Measurements from ENCODE around the gene MEX3A. TPM values are rescaled to one million over a fixed set of nuclear protein-coding genes. Genes with fewer than 3 reads are reported as not detected.
"Not testable (repeated sequence)": the region's sequence is repeated elsewhere in the genome, so short reads cannot be mapped to it uniquely, and the experiment has no call there.

MEX3A gene
- polyA plus RNA-seq, 12 donors, result 17.0 to 113 (median 23.9) TPM

DNA sequence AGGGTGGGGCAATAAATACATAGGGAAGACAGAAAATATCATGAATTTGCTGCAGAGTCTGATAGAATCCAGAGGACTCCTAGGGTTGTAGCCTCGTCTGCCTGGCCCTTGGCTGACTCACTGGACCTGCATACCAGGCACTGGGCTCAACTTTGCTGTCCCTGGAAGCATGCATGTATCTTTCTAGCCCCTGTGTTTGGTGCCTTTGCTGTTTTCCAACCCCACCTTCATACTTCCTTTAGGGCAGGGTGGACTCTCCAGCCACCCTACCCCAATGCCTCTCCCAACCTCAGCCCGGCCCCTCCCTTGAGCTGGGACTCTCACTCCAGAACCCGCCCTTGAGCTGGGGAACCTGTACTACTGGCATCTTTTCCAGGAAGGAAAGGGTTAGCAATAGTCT is 20.1 kb downstream of the MEX3A start:
- no peak for DNase-seq

DNA sequence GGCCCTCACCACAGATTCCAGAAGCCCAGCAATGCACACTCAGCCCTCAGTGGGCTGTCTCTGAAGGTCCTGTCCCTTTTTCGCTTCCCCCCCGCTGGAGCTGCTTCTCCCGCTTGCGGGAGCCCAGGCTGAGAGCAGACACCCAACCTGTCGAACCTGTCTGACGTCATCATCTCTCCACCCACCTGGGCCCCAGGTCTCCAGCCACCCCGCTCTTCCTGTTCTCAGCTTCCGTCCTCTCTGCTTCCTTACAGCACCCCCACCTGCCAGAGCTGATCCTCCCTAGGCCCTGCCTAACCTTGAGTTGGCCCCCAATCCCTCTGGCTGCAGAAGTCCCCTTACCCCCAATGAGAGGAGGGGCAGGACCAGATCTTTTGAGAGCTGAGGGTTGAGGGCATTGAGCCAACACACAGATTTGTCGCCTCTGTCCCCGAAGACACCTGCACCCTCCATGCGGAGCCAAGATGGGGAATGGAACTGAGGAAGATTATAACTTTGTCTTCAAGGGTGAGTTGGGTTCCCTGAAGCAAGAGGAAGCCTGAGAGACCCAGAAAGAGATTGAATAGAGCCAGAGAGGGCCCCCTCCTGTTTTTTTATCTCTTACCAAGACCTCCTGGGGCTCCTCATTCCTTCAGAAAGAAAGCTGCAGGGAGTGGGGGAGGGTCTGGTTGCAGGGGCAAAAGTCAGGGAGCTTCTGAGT is 21.2 kb downstream of the MEX3A start, which contains the start of gene RAB25:
TSS of gene RAB25 (plus strand) at position 224 of the 700 bp plus-strand sequence. CDS start at position 465, 241 bp downstream.
- no peak for DNase-seq

DNA sequence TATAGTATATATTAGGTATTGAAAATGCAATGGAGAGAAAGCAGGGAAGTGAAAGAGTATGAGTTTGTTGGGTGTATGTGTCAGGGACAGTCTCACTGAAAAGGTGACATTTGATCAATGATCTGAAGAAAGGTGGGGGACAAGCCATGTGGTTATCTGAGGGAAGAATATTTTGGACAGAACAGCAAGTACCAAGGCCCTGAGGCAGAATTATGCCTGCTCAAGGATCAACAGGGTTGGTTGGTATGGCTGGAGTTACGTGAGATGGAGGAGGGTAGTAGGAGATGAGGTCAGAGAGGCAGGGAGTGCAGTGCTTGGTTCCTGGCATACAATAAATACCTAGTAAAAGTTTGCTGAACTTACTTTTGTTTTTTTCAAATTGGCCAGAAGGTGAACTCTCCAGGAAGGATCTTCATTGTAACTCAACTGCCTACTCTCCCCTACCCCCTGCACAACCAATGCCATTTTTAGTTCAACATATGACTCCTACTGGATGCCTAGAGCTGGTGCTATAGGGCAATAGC is 25.9 kb downstream of the MEX3A start:
- DNase-seq, result no peak

DNA sequence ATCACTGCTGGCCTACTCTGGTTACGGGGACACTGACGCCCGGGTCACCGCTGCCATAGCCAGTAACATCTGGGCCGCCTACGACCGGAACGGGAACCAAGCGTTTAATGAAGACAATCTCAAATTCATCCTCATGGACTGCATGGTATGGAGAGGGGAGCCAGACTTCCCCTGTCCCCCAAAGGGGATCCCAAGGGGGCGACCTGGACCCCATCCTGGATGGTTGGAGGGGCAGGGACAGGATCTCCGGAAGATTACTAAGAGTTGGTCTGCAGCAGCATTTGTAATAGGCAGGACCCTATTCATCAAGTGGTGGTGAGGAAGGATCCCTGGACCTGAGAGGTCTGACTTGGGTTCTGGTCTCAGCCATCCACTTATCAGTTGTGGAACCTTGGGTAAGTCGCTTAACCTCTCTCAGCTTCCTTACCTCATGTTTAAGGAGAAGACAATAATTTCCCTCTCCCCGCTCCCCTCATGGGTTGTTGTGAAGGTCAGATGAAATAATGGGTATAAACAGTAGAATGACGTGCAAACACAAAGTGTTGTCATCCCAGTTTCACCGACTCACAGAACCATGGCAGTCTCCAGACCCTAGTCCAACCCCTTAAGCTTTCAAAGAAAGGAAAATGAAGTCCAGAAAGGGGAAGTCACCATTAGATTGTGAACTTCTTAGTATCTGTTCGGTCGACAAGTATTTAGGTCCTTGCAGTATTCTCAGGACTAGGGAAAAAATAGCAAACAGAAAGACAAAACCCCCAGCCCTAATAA is 26.8 kb downstream of the MEX3A start:
- no peak for DNase-seq

DNA sequence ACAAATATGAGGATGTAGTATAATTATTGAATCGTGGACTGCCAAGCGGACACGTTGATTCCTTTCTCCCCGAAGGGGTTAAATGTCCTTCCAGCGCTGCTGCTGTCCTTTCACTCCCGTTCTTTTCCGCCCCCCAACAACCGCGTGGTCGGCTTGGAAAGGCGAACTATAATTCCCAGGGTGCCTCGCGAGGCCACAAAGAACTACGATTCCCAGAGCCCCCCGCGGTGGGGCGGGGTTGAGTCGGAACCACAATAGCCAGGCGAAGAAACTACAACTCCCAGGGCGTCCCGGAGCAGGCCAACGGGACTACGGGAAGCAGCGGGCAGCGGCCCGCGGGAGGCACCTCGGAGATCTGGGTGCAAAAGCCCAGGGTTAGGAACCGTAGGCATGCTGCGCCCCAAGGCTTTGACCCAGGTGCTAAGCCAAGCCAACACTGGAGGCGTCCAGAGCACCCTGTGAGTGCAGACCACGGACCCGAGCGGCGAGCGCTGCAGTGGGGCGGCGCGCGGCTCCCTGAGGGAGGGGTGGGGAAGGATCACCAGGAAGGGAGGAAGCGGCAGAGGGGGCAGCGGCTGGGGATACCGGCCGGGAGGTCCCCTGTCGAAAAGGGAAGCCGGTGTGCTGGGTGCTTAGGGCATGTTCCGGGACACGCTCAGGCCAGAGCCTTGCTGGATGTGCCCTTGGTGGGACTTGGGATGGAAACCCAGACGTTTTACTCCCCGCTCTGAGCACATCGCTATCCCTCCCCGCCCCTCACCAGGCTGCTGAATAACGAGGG is 27.6 kb downstream of the MEX3A start, which contains the start of gene LAMTOR2:
TSS of gene LAMTOR2 (plus strand) at position 283 of the 781 bp plus-strand sequence. CDS start at position 391, 108 bp downstream.
- DNase-seq, result peak; percentile 99

DNA sequence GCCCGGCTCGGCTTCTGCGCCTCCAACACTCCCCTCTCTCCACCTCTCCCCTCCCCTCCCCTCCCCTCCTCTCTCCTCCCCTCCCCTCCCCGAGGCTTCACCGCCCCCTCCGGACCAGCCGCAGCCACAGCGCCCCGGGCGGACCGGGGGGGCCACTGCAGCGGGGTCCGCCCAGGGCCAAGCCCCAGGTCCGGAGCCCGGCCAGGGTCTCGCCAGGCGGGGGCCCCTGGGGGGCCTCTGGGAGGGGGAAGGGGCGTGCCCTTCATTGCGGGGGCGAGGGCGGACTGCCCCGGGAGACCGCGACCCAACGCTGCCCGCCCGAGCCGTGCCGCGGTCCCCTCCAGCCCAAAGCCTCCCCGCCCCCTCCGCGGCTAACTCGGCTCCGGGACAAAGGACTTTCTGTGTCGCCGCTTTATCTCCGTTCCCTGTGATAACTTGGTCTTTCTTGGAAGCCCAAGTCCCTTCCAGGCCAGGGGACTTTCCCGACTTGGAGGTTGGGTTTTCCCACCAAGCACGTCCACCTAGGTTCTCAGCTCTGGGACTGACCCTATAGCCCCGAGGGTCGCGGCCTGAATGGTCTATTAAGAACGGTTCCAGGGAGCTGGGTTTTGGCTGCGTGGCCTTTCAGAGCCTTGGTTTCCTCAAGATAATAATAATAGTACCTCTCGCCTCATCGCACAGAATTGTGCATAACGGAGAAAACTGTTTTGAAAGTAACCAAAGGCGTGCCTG is 28.3 kb downstream of the MEX3A start, which contains the start of gene UBQLN4:
TSS of gene UBQLN4 (minus strand) at position 31 of the 732 bp plus-strand sequence. CDS start 97 bp downstream, outside the sequence.
- DNase-seq, result peak; percentile 85

DNA sequence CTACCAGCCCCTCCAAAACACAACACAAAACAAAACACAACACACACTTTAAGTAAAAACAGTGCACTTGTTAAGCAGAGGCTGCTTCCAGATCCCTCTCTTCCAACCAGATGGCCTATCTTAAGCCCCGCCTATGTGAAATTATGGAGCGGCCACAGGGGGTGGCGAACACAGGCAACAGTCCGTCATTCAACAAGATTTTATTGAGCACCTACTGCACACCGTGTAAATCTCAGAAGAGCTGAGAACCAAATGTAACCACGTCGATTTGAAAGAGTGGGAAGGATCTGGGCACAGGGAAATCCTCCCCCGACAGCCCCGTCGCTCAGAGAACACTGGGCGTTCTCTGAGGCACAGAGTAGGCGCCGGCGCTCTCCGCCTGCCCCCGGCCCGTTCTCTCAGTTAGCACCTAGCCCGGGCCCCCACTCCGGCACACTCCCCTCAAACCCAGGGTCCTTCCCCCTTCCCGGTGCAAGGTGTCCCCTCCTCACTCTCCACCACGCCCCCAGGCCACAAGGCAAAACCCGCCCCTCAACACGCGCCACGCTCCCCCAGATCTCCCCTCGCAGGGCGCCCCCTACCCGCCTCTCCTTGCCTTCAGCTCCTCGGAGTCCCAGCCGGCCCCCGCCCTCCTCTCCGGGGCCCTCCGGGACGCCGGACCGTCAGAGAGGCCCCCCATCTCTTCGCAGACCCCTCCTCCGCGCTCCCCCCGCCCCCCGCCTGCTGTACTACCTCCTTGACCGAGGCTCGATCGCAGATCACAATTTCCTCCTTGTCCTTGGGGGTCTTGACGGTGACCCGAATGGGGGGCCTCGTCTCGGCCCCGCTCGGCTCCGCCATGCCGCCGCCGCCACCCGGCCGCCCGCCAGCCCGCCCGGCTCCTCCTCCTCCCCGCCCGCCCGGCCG is 29.1 kb downstream of the MEX3A start:
- DNase-seq, result peak; percentile 58

DNA sequence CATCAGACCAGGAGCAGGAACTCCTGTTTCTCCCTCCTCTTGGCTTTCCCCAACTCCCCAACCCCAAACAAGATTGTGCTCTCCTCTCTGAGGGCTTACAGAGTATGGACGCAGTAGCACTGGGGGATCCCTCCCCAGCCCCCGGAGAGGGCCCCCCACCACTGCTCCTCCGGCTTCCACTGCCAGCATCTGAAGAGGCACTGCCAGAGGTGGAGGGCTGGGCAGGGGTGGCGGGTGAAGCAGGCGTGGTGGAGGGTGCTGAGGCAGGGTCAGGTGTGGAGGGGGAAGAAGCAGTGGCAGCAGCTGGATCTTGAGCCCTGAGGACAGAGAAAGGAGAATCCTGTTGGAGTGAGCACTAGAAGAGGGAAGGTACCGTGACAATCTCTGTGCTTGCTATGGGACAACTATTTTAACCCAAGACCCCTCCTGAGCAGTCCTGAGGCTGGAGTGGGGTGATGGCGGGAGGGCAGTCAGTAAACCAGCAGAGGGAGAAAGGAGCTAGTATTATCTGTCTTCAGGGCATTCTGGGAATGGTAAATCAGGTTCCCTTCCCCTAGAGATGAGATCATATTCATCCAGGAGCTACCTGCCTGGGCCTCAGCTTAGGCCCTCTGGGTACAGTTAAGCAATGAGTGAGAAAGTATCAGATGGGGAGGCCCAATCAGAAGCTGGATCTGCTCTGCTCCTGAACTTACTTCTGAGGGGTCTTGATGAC is 31.1 kb downstream of the MEX3A start:
- DNase-seq, result no peak

DNA sequence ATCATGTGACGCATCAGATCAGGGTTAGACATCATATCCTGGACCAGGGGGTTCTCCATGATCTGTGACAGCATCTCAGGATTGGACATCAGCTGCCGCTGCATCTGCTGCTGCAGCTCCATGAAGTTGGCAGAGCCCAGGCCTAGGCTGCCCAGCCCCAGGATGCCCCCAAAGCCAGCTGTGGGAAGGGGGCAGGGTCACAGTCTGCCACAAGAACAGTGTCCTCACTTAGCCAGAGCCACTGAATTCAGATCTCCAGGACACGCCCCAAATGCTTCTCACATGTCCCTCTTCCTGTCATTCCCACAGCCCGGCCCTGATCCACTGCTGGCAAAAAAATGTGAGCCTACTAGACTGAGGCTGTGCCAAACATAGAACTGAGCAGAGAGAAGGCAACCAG is 31.9 kb downstream of the MEX3A start:
- peak; percentile 30 for DNase-seq

DNA sequence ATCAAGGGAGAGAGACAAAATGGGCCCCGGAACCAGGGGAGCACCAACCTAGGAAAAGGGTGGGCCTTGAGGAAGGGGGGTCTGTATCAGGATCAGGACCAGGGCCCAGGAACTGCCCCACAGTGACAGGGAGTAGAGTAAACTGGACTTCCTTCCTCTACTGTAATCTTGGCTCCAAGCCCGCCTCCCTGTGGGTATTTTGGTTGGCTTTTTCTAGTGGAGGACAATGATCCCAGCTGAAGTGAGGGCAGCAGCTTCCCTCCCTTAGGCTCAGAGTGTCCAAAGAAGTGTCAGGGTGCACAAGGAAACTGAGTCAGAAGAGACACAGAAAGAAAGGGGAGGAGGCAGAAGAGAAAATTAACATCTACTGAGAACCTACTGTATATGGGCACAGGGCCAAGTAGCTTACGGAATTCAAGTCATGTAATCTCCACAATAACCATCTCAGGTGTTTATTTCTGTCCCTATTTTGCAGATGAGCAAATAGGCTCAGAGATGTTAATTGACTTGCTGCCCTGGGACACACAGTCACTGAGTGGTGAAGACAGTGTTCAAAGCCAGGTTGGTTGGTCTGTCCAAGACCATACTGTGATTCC is 33.5 kb downstream of the MEX3A start:
- no peak for DNase-seq

DNA sequence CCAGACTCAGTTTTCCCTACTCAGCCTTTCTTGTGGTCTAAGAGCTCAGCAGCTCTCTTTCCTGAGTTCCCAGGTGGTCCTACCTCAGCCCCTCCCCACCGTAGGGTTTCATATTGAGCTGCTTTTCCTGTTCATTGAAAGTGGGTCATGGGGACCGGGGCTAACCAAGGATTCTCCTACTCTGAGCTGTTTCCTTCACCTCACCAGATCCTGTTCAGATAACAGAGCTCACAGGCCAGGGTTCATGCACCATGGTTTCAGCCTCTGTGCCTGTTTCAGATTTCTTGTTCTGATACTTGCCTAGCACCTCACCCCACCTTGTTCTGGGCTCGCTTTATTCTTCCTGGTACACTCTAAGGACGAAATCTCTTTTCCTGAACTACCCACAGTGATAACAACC is 37.2 kb downstream of the MEX3A start:
- DNase-seq, result no peak

DNA sequence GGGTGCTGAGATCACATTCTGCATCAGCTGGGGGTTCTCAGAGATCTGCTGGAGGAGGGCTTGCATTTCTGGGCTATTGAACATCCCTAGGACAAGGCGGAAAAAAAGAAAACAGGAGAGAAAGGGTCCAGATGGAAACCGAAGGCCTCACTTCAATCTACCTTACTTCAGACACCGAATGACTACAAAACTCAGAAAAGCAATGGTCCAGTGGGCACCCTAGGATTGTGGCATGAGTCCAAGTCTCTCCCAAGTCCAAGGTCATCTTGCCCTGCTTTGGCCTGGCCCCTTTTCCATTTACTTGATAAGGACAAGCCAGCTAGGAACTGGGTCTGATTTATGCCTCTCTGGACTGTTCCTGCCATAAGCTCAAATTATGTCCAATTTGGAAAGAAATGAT is 39.4 kb downstream of the MEX3A start:
- no peak for DNase-seq

DNA sequence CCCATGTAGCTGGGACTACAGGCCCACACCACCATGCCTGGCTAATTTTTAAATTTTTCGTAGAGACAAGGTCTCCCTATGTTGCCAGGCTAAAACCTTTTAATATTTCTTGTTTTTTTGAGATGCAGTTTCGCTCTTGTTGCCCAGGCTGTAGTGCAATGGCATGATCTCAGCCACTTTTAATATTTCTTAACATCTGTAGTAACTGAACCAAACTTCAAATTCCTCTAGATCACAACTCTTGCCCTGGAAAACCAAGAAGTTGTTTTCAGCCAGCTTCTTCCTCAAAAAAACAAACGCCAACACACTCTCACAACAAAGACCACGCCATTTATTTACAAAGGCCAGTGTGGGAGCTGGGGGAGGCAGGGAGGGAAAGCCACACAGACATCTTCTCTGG is 47.3 kb downstream of the MEX3A start:
- DNase-seq, result not testable (repeated sequence)

DNA sequence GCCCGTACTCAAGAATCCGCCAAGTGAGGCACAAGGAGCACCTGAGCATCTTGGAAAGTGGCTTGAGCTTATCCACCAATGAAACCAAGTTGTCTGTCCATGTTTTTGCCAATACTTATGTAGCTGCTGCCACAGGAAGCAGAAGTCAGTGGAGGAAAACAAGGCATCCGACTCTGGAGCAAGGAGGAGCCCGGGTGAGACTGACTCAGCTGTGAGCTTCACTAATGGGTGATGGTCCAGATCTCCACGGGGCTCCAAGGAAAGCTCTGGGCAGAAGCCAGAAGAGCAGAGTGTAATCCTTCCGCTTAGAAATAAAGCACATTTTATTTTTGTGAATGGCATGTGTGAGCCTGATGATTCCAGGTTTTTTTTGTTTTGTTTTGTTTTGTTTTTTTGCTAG is 49.3 kb downstream of the MEX3A start:
- DNase-seq, result no peak

DNA sequence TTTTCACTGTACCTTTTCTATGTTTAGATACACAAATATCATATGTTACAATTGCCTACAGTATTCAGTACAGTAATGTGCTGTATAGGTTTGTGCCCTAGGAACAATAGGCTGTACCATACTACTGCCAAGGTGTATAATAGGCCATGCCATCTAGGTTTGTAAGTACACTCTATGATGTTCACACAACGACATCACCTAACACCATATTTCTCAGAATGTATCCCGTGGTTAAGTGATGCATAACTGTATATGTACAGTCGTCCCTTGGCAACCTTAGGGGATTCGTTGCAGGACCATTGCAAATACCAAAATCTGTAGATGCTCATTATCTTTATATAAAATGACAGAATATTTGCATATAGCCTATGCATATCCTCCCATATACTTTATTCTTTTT is 55.7 kb downstream of the MEX3A start:
- DNase-seq, result no peak

DNA sequence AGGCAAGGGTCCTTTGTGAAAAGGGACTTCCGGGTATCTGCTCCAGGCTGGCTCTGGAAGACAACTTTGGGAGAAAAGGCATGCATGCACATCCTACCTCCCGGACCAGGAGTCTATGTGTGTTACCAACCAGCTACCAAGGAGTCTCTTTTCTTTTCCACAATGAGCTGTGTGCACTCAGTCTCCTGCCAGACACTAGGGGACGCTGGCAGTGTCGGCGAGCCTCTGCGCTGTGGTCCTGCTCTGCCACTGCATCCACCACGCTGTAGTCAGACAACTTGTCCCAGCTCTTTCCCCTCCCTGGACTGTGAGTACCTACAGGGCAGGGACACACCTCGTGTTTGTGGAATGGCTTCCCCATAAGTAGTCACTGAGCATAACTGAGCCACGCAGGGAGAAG is 56.4 kb downstream of the MEX3A start:
- no peak for DNase-seq

DNA sequence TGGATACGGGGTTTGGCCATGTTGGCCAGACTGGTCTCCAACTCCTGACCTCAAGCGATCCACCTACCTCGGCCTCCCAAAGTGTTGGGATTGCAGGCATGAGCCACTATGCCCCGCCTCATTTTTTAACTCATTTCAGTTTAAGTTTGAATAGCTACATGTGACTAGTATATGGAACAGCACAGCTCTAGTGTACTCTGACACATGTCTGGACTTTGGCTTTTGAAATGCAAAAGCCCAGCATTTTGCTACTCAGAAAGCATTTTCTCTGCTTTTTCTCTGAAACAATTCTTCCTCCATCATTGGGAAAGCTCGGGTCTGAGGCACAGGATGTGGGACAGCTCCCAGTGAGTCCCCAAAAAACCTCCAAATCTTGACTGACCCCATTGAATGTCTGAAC is 57.5 kb downstream of the MEX3A start:
- DNase-seq, result no peak

Data from muscle of arm (tissue), 12 donors.